ENCODE results near the gene ACSS2.

DNA sequence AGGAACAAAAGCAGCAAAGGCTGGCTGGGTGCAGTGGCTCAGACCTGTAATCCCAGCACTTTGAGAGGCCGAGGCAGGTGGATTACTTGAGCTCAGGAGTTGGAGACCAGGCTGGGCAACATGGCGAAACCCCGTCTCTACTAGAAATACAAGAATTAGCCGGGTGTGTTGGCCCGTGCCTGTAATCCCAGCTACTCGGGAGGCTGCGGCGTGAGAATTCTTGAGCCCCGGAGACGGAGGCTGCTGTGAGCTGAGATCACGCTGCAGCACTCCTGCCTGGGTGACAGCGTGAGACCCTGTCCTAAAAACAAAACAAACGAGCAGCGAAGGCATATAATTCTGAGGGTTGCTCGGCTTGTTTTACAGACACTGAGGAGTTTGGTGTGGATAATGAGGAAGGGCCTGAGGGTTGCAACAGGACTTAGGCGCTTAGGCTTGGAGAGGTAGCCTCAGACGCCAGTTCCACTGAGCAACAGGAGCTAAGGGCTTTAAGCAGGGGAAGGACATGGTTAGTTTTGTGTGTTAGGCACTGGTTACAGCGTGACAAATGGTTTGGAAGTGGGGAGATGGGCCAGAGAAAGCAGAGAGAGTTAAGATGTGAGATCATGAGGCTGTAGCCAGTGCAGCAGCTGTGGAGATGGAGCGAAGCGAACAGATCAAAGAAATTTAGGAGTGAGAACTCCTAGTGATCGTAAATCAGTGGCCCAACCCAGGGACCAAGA is 80.5 kb downstream of the ACSS2 start:
- TF ChIP-seq POLR2A (IDR thresholded peaks at IDR 0.05; ENCODE audit: low read length), result no peak
- no peak for TF ChIP-seq GATA1 (IDR thresholded peaks at IDR 0.05; ENCODE audit: low read depth, low read length)

Measured in erythroblast (primary cell).